MM.1S (cell line): ENCODE measurements around the gene SLC6A7.

ENCODE experiments used
- CTCF ChIP-seq: fragments of 300-600 bp; sonication (generic); IDR thresholded peaks from 2 replicates; pipeline ENCODE4 v1.5.1; 2016; ENCODE audit warnings: antibody characterized with exemption, low read length, mixed read lengths
- EZH2 ChIP-seq: fragments of 300-600 bp; sonication (generic); optimal IDR thresholded peaks from 2 replicates; pipeline ENCODE3; 2017; ENCODE audit warnings: low read depth, mild to moderate bottlenecking, antibody characterized with exemption, low read length, mixed read lengths
- EZH2phosphoT487 ChIP-seq: fragments of 300-600 bp; sonication (generic); IDR thresholded peaks from 2 replicates; pipeline ENCODE4 v1.6.1; 2018; ENCODE audit warnings: antibody characterized with exemption, low read length

- TF ChIP-seq CTCF = no peak
- TF ChIP-seq EZH2phosphoT487 = no peak
- TF ChIP-seq EZH2 = no peak
These were observed 24.4 kb downstream of the SLC6A7 start for GRCh38 chr5:150214289-150214688.
